ENCODE results near the gene CATSPER3. TPM values are rescaled to one million over a fixed set of nuclear protein-coding genes. Genes with fewer than 3 reads are reported as not detected.

CATSPER3 gene
- 1 to 10 TPM in 1 of 2 donors, under 1 TPM in 1; 0.79 to 1.1 TPM for total RNA-seq

- H3K4me1 Mint-ChIP-seq (ENCODE audit: low read depth), result peaks cover 28% of the 10 kb centered on the region
- H3K4me3 Mint-ChIP-seq, result no peak within 1 kb of the TSS
- H3K36me3 Mint-ChIP-seq (ENCODE audit: insufficient read depth in 2 of 2), result peaks cover 3 to 7% of the 10 kb centered on the region in 2 donors
- ATAC-seq (replicated peaks in 1 of 2), result no peak
- H3K9me3 Mint-ChIP-seq, result no peaks in the 10 kb centered on the region
- DNase-seq, result no peak
- no peaks in the 10 kb centered on the region for H3K27me3 Mint-ChIP-seq (ENCODE audit: low read depth)
- H3K27ac Mint-ChIP-seq, result no peak within 1 kb of the TSS
Observed at GRCh38 chr5:134967607-134968006, at the start of gene CATSPER3. Gene CATSPER3 (plus strand): TSS chr5:134967907. CDS start chr5:134967992, 85 bp downstream.

GRCh38 chr5:134918861-134919260 is 48.8 kb upstream of the CATSPER3 start:
- ATAC-seq (replicated peaks in 1 of 2) (no peak), DNase-seq (no peak)
- Mint-ChIP-seq H3K27ac (no peak overlapping the region), H3K36me3 (ENCODE audit: insufficient read depth in 2 of 2) (peaks cover 2 to 14% of the 10 kb centered on the region in 2 donors), H3K27me3 (ENCODE audit: low read depth) (no peaks in the 10 kb centered on the region), H3K9me3 (no peaks in the 10 kb centered on the region), H3K4me3 (peak overlapping the region; percentile 30 to 40), H3K4me1 (ENCODE audit: low read depth) (peaks cover 47% of the 10 kb centered on the region)

- DNase-seq, result no peak
- Mint-ChIP-seq H3K27me3 (ENCODE audit: low read depth) (no peaks in the 10 kb centered on the region), H3K36me3 (ENCODE audit: insufficient read depth in 2 of 2) (peaks cover 2 to 12% of the 10 kb centered on the region in 2 donors), H3K4me3 (peak overlapping the region in 1 of 2 donors; percentile 5), H3K9me3 (no peaks in the 10 kb centered on the region), H3K27ac (peak overlapping the region; percentile 4), H3K4me1 (ENCODE audit: low read depth) (peaks cover 47% of the 10 kb centered on the region)
- ATAC-seq (replicated peaks in 1 of 2), result no peak
Observed at GRCh38 chr5:134920848-134921575, 46.7 kb upstream of the CATSPER3 start.

DNA sequence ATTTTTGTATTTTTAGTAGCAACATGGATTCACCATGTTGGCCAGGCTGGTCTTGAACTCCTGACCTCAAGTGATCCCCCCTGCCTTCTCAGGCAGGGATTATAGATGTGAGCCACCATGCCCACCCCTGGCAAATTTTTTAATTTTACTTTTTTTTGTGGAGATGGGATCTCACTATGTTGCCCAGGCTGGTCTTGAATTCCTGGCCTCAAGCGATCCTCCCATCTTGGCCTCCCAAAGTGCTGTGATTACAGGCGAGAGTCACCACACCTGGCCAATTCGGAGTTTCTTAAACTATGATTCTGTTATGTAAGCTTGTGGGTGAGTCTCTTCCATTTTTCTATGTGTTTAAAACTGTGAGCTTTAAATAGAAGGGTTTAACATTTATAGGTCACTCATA is 35.2 kb upstream of the CATSPER3 start:
- H3K27ac Mint-ChIP-seq, result no peak overlapping the region
- H3K9me3 Mint-ChIP-seq, result no peaks in the 10 kb centered on the region
- ATAC-seq (replicated peaks in 1 of 2) (no peak), DNase-seq (no peak)
- H3K4me3 Mint-ChIP-seq, result no peak overlapping the region
- H3K27me3 Mint-ChIP-seq (ENCODE audit: low read depth), result no peaks in the 10 kb centered on the region
- peaks cover 0 to 5% of the 10 kb centered on the region in 2 donors for H3K36me3 Mint-ChIP-seq (ENCODE audit: insufficient read depth in 2 of 2)
- H3K4me1 Mint-ChIP-seq (ENCODE audit: low read depth), result no peaks in the 10 kb centered on the region

- no peaks in the 10 kb centered on the region for H3K4me1 Mint-ChIP-seq (ENCODE audit: low read depth)
- H3K4me3 Mint-ChIP-seq, result no peak overlapping the region
- no peaks in the 10 kb centered on the region for H3K27me3 Mint-ChIP-seq (ENCODE audit: low read depth)
- H3K9me3 Mint-ChIP-seq, result no peaks in the 10 kb centered on the region
- no peaks in the 10 kb centered on the region for H3K36me3 Mint-ChIP-seq (ENCODE audit: insufficient read depth in 2 of 2)
- no peak for ATAC-seq (replicated peaks in 1 of 2)
- no peak for DNase-seq
- H3K27ac Mint-ChIP-seq, result no peak overlapping the region
Observed at GRCh38 chr5:134934202-134934601, 33.5 kb upstream of the CATSPER3 start.

GRCh38 chr5:134935711-134936602 is 31.8 kb upstream of the CATSPER3 start:
- H3K27ac Mint-ChIP-seq, result no peak overlapping the region

DNA sequence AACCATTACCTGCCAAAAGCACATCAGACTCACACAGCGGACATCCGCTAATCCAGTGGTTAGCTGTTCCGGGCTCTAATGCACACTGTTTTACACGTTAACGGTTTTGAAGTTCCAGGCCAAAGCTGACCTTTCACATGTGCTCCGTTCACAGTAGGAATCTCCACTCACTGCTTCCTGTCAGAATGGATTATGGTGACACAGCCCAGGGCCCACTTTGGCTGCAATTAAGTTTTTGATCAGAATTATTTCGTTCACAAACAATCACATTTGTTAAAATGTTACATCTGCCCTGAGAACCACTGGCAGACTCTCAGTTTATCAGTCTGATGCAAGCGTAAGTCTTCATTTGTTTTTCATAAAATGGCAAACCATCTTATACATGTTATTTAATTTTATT is 30.2 kb upstream of the CATSPER3 start:
- Mint-ChIP-seq H3K27ac (no peak overlapping the region), H3K4me1 (ENCODE audit: low read depth) (no peaks in the 10 kb centered on the region), H3K9me3 (no peaks in the 10 kb centered on the region), H3K27me3 (ENCODE audit: low read depth) (no peaks in the 10 kb centered on the region), H3K4me3 (no peak overlapping the region), H3K36me3 (ENCODE audit: insufficient read depth in 2 of 2) (no peaks in the 10 kb centered on the region)
- DNase-seq, result no peak
- no peak for ATAC-seq (replicated peaks in 1 of 2)

More at GRCh38 chr5:134935711-134936602, 31.8 kb upstream of the CATSPER3 start:
- Mint-ChIP-seq H3K4me1 (ENCODE audit: low read depth) (no peaks in the 10 kb centered on the region), H3K36me3 (ENCODE audit: insufficient read depth in 2 of 2) (no peaks in the 10 kb centered on the region), H3K9me3 (no peaks in the 10 kb centered on the region), H3K27me3 (ENCODE audit: low read depth) (no peaks in the 10 kb centered on the region), H3K4me3 (no peak overlapping the region)
- no peak for DNase-seq
- no peak for ATAC-seq (replicated peaks in 1 of 2)

DNA sequence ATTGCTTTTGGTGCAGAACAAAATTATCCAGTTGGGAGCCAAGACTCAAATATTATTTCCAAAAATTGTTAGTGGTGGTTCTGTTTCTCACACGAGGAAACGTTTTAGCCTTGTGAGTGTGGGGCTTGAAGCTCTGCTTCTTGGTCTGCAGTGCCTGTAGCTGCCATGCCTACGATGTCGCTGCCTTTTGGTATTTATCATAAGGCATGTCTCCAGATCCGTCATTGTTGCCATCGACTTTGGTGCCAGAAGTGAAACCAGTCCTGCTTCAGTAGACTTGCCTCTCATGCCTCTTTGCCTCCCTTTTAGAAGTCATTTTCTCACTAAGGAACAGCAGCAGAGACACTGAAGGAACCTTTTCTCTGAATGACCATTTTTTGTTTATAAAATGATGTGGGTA is 29.7 kb upstream of the CATSPER3 start:
- no peak for DNase-seq
- H3K36me3 Mint-ChIP-seq (ENCODE audit: insufficient read depth in 2 of 2), result no peaks in the 10 kb centered on the region
- H3K27ac Mint-ChIP-seq, result no peak overlapping the region
- H3K4me3 Mint-ChIP-seq, result no peak overlapping the region
- no peak for ATAC-seq (replicated peaks in 1 of 2)
- H3K9me3 Mint-ChIP-seq, result no peaks in the 10 kb centered on the region
- no peaks in the 10 kb centered on the region for H3K27me3 Mint-ChIP-seq (ENCODE audit: low read depth)
- H3K4me1 Mint-ChIP-seq (ENCODE audit: low read depth), result no peaks in the 10 kb centered on the region

GRCh38 chr5:134939500-134939899 is 28.2 kb upstream of the CATSPER3 start:
- H3K27ac Mint-ChIP-seq, result no peak overlapping the region
- H3K36me3 Mint-ChIP-seq (ENCODE audit: insufficient read depth in 2 of 2), result no peaks in the 10 kb centered on the region
- H3K4me3 Mint-ChIP-seq, result no peak overlapping the region
- H3K4me1 Mint-ChIP-seq (ENCODE audit: low read depth), result no peaks in the 10 kb centered on the region
- no peak for DNase-seq
- H3K27me3 Mint-ChIP-seq (ENCODE audit: low read depth), result no peaks in the 10 kb centered on the region
- no peak for ATAC-seq (replicated peaks in 1 of 2)
- H3K9me3 Mint-ChIP-seq, result no peaks in the 10 kb centered on the region

GRCh38 chr5:134943547-134943946 is 24.2 kb upstream of the CATSPER3 start:
- Mint-ChIP-seq H3K27me3 (ENCODE audit: low read depth) (no peaks in the 10 kb centered on the region), H3K4me1 (ENCODE audit: low read depth) (no peaks in the 10 kb centered on the region), H3K27ac (no peak overlapping the region), H3K9me3 (no peaks in the 10 kb centered on the region), H3K4me3 (no peak overlapping the region), H3K36me3 (ENCODE audit: insufficient read depth in 2 of 2) (no peaks in the 10 kb centered on the region)
- DNase-seq, result no peak
- ATAC-seq (replicated peaks in 1 of 2), result no peak

- ATAC-seq (replicated peaks in 1 of 2) (no peak), DNase-seq (no peak)
- Mint-ChIP-seq H3K9me3 (no peaks in the 10 kb centered on the region), H3K27ac (no peak overlapping the region), H3K4me1 (ENCODE audit: low read depth) (no peaks in the 10 kb centered on the region), H3K27me3 (ENCODE audit: low read depth) (no peaks in the 10 kb centered on the region), H3K4me3 (no peak overlapping the region), H3K36me3 (ENCODE audit: insufficient read depth in 2 of 2) (no peaks in the 10 kb centered on the region)
Observed at GRCh38 chr5:134944630-134945029, 23.1 kb upstream of the CATSPER3 start.

- Mint-ChIP-seq H3K36me3 (ENCODE audit: insufficient read depth in 2 of 2) (no peaks in the 10 kb centered on the region), H3K9me3 (no peaks in the 10 kb centered on the region), H3K27ac (no peak overlapping the region), H3K4me1 (ENCODE audit: low read depth) (no peaks in the 10 kb centered on the region), H3K4me3 (no peak overlapping the region), H3K27me3 (ENCODE audit: low read depth) (no peaks in the 10 kb centered on the region)
- ATAC-seq (replicated peaks in 1 of 2) (no peak), DNase-seq (no peak)
Observed at GRCh38 chr5:134945041-134945440, 22.7 kb upstream of the CATSPER3 start.

DNA sequence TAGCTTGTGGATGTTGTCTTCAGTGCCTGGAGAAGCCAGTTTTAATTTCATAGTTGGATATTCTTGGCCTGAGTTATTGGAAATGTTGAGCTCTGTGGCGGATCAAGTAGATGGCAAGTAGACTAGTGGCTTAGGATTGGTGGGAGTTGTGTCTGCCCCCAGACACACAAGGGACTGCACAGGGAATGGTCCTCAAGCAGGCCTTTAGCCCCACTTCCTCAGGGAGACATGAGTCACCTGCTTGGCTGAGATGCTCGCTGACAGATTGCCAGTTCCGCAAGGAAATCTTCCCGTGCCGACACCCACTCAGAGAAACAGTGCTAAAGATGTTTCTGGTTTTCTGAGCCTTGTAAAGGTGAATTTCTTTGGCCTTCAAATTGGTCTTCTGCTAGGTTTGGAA is 18.8 kb upstream of the CATSPER3 start:
- Mint-ChIP-seq H3K4me3 (no peak overlapping the region), H3K9me3 (no peaks in the 10 kb centered on the region), H3K4me1 (ENCODE audit: low read depth) (no peaks in the 10 kb centered on the region), H3K27me3 (ENCODE audit: low read depth) (no peaks in the 10 kb centered on the region), H3K36me3 (ENCODE audit: insufficient read depth in 2 of 2) (peaks cover 0 to 3% of the 10 kb centered on the region in 2 donors), H3K27ac (no peak overlapping the region)
- no peak for DNase-seq
- ATAC-seq (replicated peaks in 1 of 2), result no peak

Data from activated T-cell treated with anti-CD3 and anti-CD28 coated beads, Interleukin-2, amount 50 U/mL, for 72 hours (primary cell).